ENCODE data around the gene FOXP1. TPM values are rescaled to one million over a fixed set of nuclear protein-coding genes. Genes with fewer than 3 reads are reported as not detected.

Gene FOXP1
- total and polyA plus RNA-seq, 9 donors = 17.6 to 28.2 (median 20.5) TPM

GRCh38 chr3:71478568-71478967 is 105.0 kb downstream of the FOXP1 start:
- H3K27me3 ChIP-seq (ENCODE audit: control insufficient read depth, insufficient read depth, low read length) = no peaks in the 10 kb centered on the region
- no peaks in the 10 kb centered on the region for H3K4me1 ChIP-seq (ENCODE audit: control insufficient read depth, insufficient read depth, low read length)
- H3K4me3 ChIP-seq (ENCODE audit: low read length) = no peak overlapping the region
- H3K36me3 ChIP-seq (ENCODE audit: control insufficient read depth, insufficient read depth, low read length) = no peaks in the 10 kb centered on the region
- peak; percentile 33 for DNase-seq
- WGBS (ENCODE audit: insufficient coverage) = no CpG with 5 or more reads among the region's 2 CpGs
- H3K27ac ChIP-seq (ENCODE audit: low read length) = no peak overlapping the region
- peaks cover 2% of the 10 kb centered on the region for H3K9me3 ChIP-seq (replicated peaks; ENCODE audit: control insufficient read depth, low read depth, low read length)

- Histone ChIP-seq H3K36me3 (ENCODE audit: control insufficient read depth, insufficient read depth, low read length) (no peaks in the 10 kb centered on the region), H3K9me3 (replicated peaks; ENCODE audit: control insufficient read depth, low read depth, low read length) (peaks cover 3% of the 10 kb centered on the region), H3K27me3 (ENCODE audit: control insufficient read depth, insufficient read depth, low read length) (no peaks in the 10 kb centered on the region), H3K4me3 (ENCODE audit: low read length) (no peak overlapping the region), H3K27ac (ENCODE audit: low read length) (no peak overlapping the region), H3K4me1 (ENCODE audit: control insufficient read depth, insufficient read depth, low read length) (no peaks in the 10 kb centered on the region)
- DNase-seq = no peak
- WGBS (ENCODE audit: insufficient coverage) = 100% methylated on average over 1 of the region's 2 CpGs
Observed at GRCh38 chr3:71476950-71477349, 106.6 kb downstream of the FOXP1 start.

GRCh38 chr3:71469138-71469435 is 114.4 kb downstream of the FOXP1 start:
- H3K4me1 ChIP-seq (ENCODE audit: control insufficient read depth, insufficient read depth, low read length) = no peaks in the 10 kb centered on the region
- H3K4me3 ChIP-seq (ENCODE audit: low read length) = no peak overlapping the region
- no CpG with 5 or more reads among the region's 1 CpG for WGBS (ENCODE audit: insufficient coverage)
- peak; percentile 59 for DNase-seq
- peaks cover 3% of the 10 kb centered on the region for H3K9me3 ChIP-seq (replicated peaks; ENCODE audit: control insufficient read depth, low read depth, low read length)
- no peaks in the 10 kb centered on the region for H3K27me3 ChIP-seq (ENCODE audit: control insufficient read depth, insufficient read depth, low read length)
- no peaks in the 10 kb centered on the region for H3K36me3 ChIP-seq (ENCODE audit: control insufficient read depth, insufficient read depth, low read length)
- no peak overlapping the region for H3K27ac ChIP-seq (ENCODE audit: low read length)

DNA sequence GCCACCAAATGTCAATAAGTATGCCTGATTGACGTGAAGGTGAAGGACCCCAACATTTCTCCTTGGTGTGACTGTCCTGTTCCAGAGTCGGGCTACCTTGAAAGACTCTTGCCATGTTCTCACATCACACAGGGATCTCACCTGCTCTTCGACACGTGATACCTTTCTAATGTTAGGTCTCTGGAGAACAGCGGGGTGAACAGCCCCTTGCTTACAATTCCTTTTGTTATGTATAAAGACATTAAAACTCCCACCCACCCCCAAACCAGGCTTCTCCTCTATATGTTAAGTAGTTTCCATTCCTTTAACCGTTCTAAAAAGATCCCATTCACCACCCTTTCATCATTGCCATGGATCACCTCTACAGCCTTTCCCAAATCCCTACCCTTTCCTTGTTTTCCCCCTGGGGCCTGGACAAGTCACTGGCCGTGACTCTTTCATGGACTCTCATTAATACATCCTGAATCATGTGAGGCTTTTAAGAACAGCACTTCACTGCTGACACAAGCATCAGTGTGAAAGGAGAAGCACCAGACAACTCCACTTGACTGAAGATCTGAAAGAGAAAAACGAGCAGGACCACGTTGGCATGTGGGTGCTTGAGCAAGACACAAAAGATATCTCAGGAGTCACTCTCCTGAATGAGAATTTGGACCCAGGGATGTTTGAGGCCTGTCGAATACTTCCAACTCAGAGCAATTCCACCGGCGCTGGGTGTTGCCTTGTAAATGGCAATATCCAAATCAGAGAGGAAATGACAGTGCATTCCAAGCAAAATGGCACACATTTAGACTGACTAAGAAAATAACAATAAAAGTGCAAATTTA is 115.0 kb downstream of the FOXP1 start:
- 77% methylated on average over 7 of the region's 12 CpGs for WGBS (ENCODE audit: insufficient coverage)
- Histone ChIP-seq H3K4me3 (ENCODE audit: low read length) (no peak overlapping the region), H3K27ac (ENCODE audit: low read length) (no peak overlapping the region), H3K27me3 (ENCODE audit: control insufficient read depth, insufficient read depth, low read length) (no peaks in the 10 kb centered on the region), H3K9me3 (replicated peaks; ENCODE audit: control insufficient read depth, low read depth, low read length) (peaks cover under 1% of the 10 kb centered on the region), H3K4me1 (ENCODE audit: control insufficient read depth, insufficient read depth, low read length) (no peaks in the 10 kb centered on the region), H3K36me3 (ENCODE audit: control insufficient read depth, insufficient read depth, low read length) (no peaks in the 10 kb centered on the region)
- DNase-seq = no peak

- Histone ChIP-seq H3K27ac (ENCODE audit: low read length) (no peak overlapping the region), H3K4me1 (ENCODE audit: control insufficient read depth, insufficient read depth, low read length) (no peaks in the 10 kb centered on the region), H3K9me3 (replicated peaks; ENCODE audit: control insufficient read depth, low read depth, low read length) (no peaks in the 10 kb centered on the region), H3K36me3 (ENCODE audit: control insufficient read depth, insufficient read depth, low read length) (no peaks in the 10 kb centered on the region), H3K27me3 (ENCODE audit: control insufficient read depth, insufficient read depth, low read length) (no peaks in the 10 kb centered on the region), H3K4me3 (ENCODE audit: low read length) (no peak overlapping the region)
- WGBS (ENCODE audit: insufficient coverage) = 60% methylated on average over 1 of the region's 10 CpGs
- no peak for DNase-seq
Observed at GRCh38 chr3:71466483-71466882, 117.0 kb downstream of the FOXP1 start.

DNA sequence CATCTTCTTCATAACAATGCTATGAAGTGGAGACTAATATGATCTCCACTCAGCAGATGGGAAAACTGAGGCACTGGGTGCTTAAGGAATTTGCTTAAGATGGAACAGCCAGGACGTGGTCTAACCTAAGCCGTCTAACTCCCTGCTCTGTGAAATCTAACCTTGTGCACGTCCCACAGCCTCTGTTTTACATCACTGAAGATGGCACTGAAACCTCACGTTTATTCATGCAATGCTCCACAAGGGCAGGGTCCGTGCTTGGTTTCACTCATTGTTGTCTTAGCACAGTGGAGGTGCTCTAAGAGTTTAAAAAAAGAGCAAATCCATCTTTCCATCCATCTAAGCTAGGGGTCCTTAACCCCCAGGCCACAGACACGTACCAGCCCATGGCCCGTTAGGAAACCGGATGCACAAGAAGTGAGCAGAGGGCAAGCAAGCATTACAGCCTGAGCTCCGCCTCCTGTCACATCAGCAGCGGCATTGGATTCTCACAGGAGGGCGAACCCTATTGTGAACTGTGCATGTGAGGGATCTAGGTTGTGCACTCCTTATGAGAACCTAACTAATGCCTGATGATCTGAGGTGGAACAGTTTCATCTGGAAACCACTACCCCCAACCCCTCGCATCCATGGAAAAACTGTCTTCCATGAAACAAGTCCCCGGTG is 118.0 kb downstream of the FOXP1 start:
- no peaks in the 10 kb centered on the region for H3K4me1 ChIP-seq (ENCODE audit: control insufficient read depth, insufficient read depth, low read length)
- no peaks in the 10 kb centered on the region for H3K27me3 ChIP-seq (ENCODE audit: control insufficient read depth, insufficient read depth, low read length)
- 82% methylated on average over 9 of the region's 13 CpGs for WGBS (ENCODE audit: insufficient coverage)
- no peak overlapping the region for H3K4me3 ChIP-seq (ENCODE audit: low read length)
- H3K27ac ChIP-seq (ENCODE audit: low read length) = no peak overlapping the region
- DNase-seq = no peak
- H3K36me3 ChIP-seq (ENCODE audit: control insufficient read depth, insufficient read depth, low read length) = no peaks in the 10 kb centered on the region
- H3K9me3 ChIP-seq (replicated peaks; ENCODE audit: control insufficient read depth, low read depth, low read length) = no peaks in the 10 kb centered on the region

DNA sequence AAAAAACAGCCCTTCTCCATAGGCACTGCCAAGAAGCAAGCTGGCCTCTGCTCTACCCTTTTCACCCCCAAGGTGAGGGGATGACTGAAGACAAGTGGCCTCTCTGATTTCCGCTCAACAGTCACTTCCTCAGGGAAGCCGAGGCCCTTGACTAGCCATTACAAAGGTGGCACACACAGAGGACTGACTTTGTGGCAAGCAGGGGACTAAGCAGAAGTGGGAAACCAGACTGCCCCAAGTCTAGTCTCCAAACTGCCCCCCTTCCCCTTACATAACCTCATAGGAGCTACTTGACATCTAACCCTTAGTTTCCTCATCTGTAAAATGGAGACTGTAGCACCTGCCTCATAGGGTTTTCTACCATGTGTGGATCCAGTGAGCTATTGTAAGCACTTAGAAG is 118.9 kb downstream of the FOXP1 start:
- Histone ChIP-seq H3K36me3 (ENCODE audit: control insufficient read depth, insufficient read depth, low read length) (no peaks in the 10 kb centered on the region), H3K4me3 (ENCODE audit: low read length) (no peak overlapping the region), H3K27me3 (ENCODE audit: control insufficient read depth, insufficient read depth, low read length) (no peaks in the 10 kb centered on the region), H3K4me1 (ENCODE audit: control insufficient read depth, insufficient read depth, low read length) (no peaks in the 10 kb centered on the region), H3K27ac (ENCODE audit: low read length) (no peak overlapping the region), H3K9me3 (replicated peaks; ENCODE audit: control insufficient read depth, low read depth, low read length) (no peaks in the 10 kb centered on the region)
- WGBS (ENCODE audit: insufficient coverage) = no CpG with 5 or more reads among the region's 2 CpGs
- no peak for DNase-seq

GRCh38 chr3:71463617-71464016 is 119.9 kb downstream of the FOXP1 start:
- no peak overlapping the region for H3K4me3 ChIP-seq (ENCODE audit: low read length)
- no peaks in the 10 kb centered on the region for H3K36me3 ChIP-seq (ENCODE audit: control insufficient read depth, insufficient read depth, low read length)
- no peaks in the 10 kb centered on the region for H3K27me3 ChIP-seq (ENCODE audit: control insufficient read depth, insufficient read depth, low read length)
- H3K4me1 ChIP-seq (ENCODE audit: control insufficient read depth, insufficient read depth, low read length) = no peaks in the 10 kb centered on the region
- WGBS (ENCODE audit: insufficient coverage) = 100% methylated on average over 1 of the region's 3 CpGs
- DNase-seq = no peak
- H3K27ac ChIP-seq (ENCODE audit: low read length) = no peak overlapping the region
- no peaks in the 10 kb centered on the region for H3K9me3 ChIP-seq (replicated peaks; ENCODE audit: control insufficient read depth, low read depth, low read length)

DNA sequence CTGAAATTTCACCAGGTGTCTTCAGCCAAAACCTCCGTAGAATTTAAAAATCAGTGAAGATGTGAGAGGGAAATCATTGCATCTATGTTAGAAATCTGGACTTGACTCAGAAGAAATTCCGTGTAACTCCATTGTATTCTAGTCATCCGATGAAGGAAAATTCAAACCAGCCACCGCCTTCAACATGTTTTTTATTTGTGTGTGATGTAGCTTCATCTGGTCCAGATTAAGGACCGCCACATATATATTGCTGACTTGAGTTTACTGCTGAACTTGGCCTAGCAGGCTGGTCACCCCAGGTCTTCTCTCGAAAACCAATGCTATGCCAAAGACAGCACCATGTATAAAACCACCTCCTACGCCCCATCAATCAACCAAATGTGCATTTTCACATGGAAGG is 120.9 kb downstream of the FOXP1 start:
- H3K9me3 ChIP-seq (replicated peaks; ENCODE audit: control insufficient read depth, low read depth, low read length) = no peaks in the 10 kb centered on the region

GRCh38 chr3:71461749-71462483 is 121.6 kb downstream of the FOXP1 start:
- no peak overlapping the region for H3K4me3 ChIP-seq (ENCODE audit: low read length)
- H3K27ac ChIP-seq (ENCODE audit: low read length) = no peak overlapping the region
- 90% methylated on average over 5 of the region's 9 CpGs for WGBS (ENCODE audit: insufficient coverage)
- DNase-seq = no peak
- no peaks in the 10 kb centered on the region for H3K4me1 ChIP-seq (ENCODE audit: control insufficient read depth, insufficient read depth, low read length)
- no peaks in the 10 kb centered on the region for H3K36me3 ChIP-seq (ENCODE audit: control insufficient read depth, insufficient read depth, low read length)
- no peaks in the 10 kb centered on the region for H3K9me3 ChIP-seq (replicated peaks; ENCODE audit: control insufficient read depth, low read depth, low read length)
- H3K27me3 ChIP-seq (ENCODE audit: control insufficient read depth, insufficient read depth, low read length) = no peaks in the 10 kb centered on the region

More for the DNA sequence above, 120.9 kb downstream of the FOXP1 start:
- Histone ChIP-seq H3K27ac (ENCODE audit: low read length) (no peak overlapping the region), H3K27me3 (ENCODE audit: control insufficient read depth, insufficient read depth, low read length) (no peaks in the 10 kb centered on the region), H3K4me1 (ENCODE audit: control insufficient read depth, insufficient read depth, low read length) (no peaks in the 10 kb centered on the region), H3K36me3 (ENCODE audit: control insufficient read depth, insufficient read depth, low read length) (no peaks in the 10 kb centered on the region), H3K4me3 (ENCODE audit: low read length) (no peak overlapping the region)
- no peak for DNase-seq
- 70% methylated on average over 2 of the region's 7 CpGs for WGBS (ENCODE audit: insufficient coverage)
